H1 (cell line): ENCODE results near the gene ST6GALNAC2. TPM values are rescaled to one million over a fixed set of nuclear protein-coding genes. Genes with fewer than 3 reads are reported as not detected.
A peak's percentile ranks its signal among the peaks of the same experiment; 100 is the strongest.

ENCODE experiments used
- CTCF ChIA-PET: fragments of 300-600 bp; sonication (Branson Sonifier 250); formaldehyde crosslinking; loops from one replicate; lab custom pipeline; 2021; ENCODE audit not compliant: partially characterized antibody; lab: Charles Lee
- POLR2A ChIA-PET: fragments of 300-600 bp; sonication (Branson Sonifier 250); formaldehyde crosslinking; loops from one replicate; lab custom pipeline; 2021; ENCODE audit warnings: inconsistent platforms; ENCODE audit not compliant: partially characterized antibody; lab: Charles Lee
- DNase-seq, 2 experiments: peaks; one replicate each; pipeline versions ENCODE4 v3.0.0 to v3.0.0-alpha.2; 2010 to 2022; ENCODE audit warnings: low spot score in 2 of 2, low read depth in 1 of 2, mixed read lengths in 1 of 2
- FAIRE-seq: peaks from 2 replicates; lab custom pipeline; 2011; peaks lifted over from hg19 to GRCh38; lab: Jason Lieb, UNC
- H2AFZ ChIP-seq: 2 replicates; pipeline ENCODE4 v1.8.1; 2012; ENCODE audit warnings: low read length, inconsistent platforms
- H2AK5ac ChIP-seq: 2 replicates; pipeline ENCODE4 v1.6.1; 2013; ENCODE audit warnings: low read depth, low read length
- H2BK120ac ChIP-seq: replicated peaks from 2 replicates; pipeline ENCODE3; 2013; ENCODE audit warnings: low read depth, low read length, inconsistent platforms
- H2BK12ac ChIP-seq: 2 replicates; pipeline ENCODE4 v1.6.1; 2013; ENCODE audit warnings: low read depth, low read length
- H2BK15ac ChIP-seq: 2 replicates; pipeline ENCODE4 v1.6.1; 2013; ENCODE audit warnings: low read length
- H2BK20ac ChIP-seq: 2 replicates; pipeline ENCODE4 v1.6.1; 2013; ENCODE audit warnings: low read length
- H2BK5ac ChIP-seq: 2 replicates; pipeline ENCODE4 v1.6.1; 2013; ENCODE audit warnings: low read depth, low read length
- H3K14ac ChIP-seq: 2 replicates; pipeline ENCODE4 v1.6.1; 2013; ENCODE audit warnings: inconsistent platforms; ENCODE audit not compliant: insufficient read length
- H3K18ac ChIP-seq: 2 replicates; pipeline ENCODE4 v1.6.1; 2013; ENCODE audit warnings: low read length; ENCODE audit errors: extremely low read depth
- H3K23ac ChIP-seq: 2 replicates; pipeline ENCODE4 v1.6.1; 2013; ENCODE audit warnings: inconsistent platforms; ENCODE audit not compliant: insufficient read length
- H3K23me2 ChIP-seq: 2 replicates; pipeline ENCODE4 v1.6.1; 2013; ENCODE audit warnings: low read depth, low read length
- H3K27ac ChIP-seq: 2 replicates; pipeline ENCODE4 v1.6.1; 2011; ENCODE audit warnings: low read depth, low read length, inconsistent platforms
- H3K27me3 ChIP-seq, 4 experiments: replicated peaks in 1 of 4; 1 replicate in 1 of 4; 2 replicates in 3 of 4; pipeline versions ENCODE4 v1.6.1 to v1.8.1; 2011 to 2013; ENCODE audit warnings: low read length in 3 of 4, mild to moderate bottlenecking in 3 of 4, inconsistent platforms in 2 of 4, mixed read lengths in 2 of 4, moderate library complexity in 1 of 4; ENCODE audit not compliant: control insufficient read depth in 3 of 4, insufficient read depth in 3 of 4; ENCODE audit errors: extremely low read depth in 1 of 4
- H3K36me3 ChIP-seq, 4 experiments: 2 replicates each; pipeline versions ENCODE4 v1.6.1 to v1.8.1; 2011 to 2013; ENCODE audit warnings: mild to moderate bottlenecking in 4 of 4, low read length in 3 of 4, moderate library complexity in 2 of 4, control low read depth in 1 of 4, inconsistent platforms in 1 of 4; ENCODE audit not compliant: insufficient read depth in 4 of 4, control insufficient read depth in 2 of 4
- H3K4ac ChIP-seq: replicated peaks from 2 replicates; pipeline ENCODE3; 2013; ENCODE audit warnings: low read length, low read depth, mixed read lengths, inconsistent platforms; ENCODE audit not compliant: insufficient read length
- H3K4me1 ChIP-seq, 4 experiments: replicated peaks in 1 of 4; 1 replicate in 1 of 4; 2 replicates in 3 of 4; pipeline versions ENCODE4 v1.6.1 to v1.8.1; 2011 to 2013; ENCODE audit warnings: low read length in 3 of 4, inconsistent platforms in 2 of 4, mixed read lengths in 1 of 4; ENCODE audit not compliant: insufficient read depth in 4 of 4, control insufficient read depth in 3 of 4
- H3K4me2 ChIP-seq, 2 experiments: 2 replicates each; pipeline versions ENCODE4 v1.6.1 to v1.8.1; 2011 to 2013; ENCODE audit warnings: low read depth in 2 of 2, low read length in 2 of 2, control low read depth in 1 of 2, inconsistent platforms in 1 of 2, mild to moderate bottlenecking in 1 of 2; ENCODE audit not compliant: insufficient read depth in 1 of 2
- H3K4me3 ChIP-seq, 4 experiments: fragments of 200-600, 300-600 bp in 1 of 4; sonication (generic), shearing (Covaris generic), sonication (Bioruptor Twin) in 1 of 4; 2 replicates each; pipeline versions ENCODE4 v1.5.1 to v1.8.1; 2011 to 2016; ENCODE audit warnings: low read length in 4 of 4, low read depth in 3 of 4, control low read depth in 2 of 4, inconsistent platforms in 2 of 4, mild to moderate bottlenecking in 2 of 4, mixed read lengths in 1 of 4, moderate library complexity in 1 of 4; ENCODE audit not compliant: insufficient read depth in 2 of 4; ENCODE audit errors: extremely low read depth in 1 of 4
- H3K56ac ChIP-seq: replicated peaks from 2 replicates; pipeline ENCODE3; 2013; ENCODE audit warnings: low read depth, mild to moderate bottlenecking, mixed read lengths, low read length, inconsistent platforms; ENCODE audit not compliant: insufficient read length
- H3K79me1 ChIP-seq: 2 replicates; pipeline ENCODE4 v1.6.1; 2013; ENCODE audit warnings: low read depth, low read length, control low read depth
- H3K79me2 ChIP-seq, 2 experiments: 2 replicates each; pipeline versions ENCODE4 v1.6.1 to v1.8.1; 2012 to 2013; ENCODE audit warnings: low read length in 2 of 2, mild to moderate bottlenecking in 2 of 2, inconsistent platforms in 1 of 2; ENCODE audit not compliant: insufficient read depth in 2 of 2, control insufficient read depth in 1 of 2
- H3K9ac ChIP-seq, 4 experiments: replicated peaks in 1 of 4; 1 replicate in 1 of 4; 2 replicates in 3 of 4; pipeline versions ENCODE4 v1.6.1 to v1.8.1; 2011 to 2013; ENCODE audit warnings: low read depth in 3 of 4, low read length in 3 of 4, control low read depth in 2 of 4, mild to moderate bottlenecking in 2 of 4, moderate library complexity in 2 of 4, inconsistent platforms in 1 of 4; ENCODE audit errors: extremely low read depth in 1 of 4
- H3K9me3 ChIP-seq, 2 experiments: 2 replicates each; pipeline versions ENCODE4 v1.6.1 to v1.8.1; 2012 to 2013; ENCODE audit warnings: mild to moderate bottlenecking in 2 of 2, moderate library complexity in 2 of 2, control low read depth in 1 of 2, inconsistent platforms in 1 of 2, low read depth in 1 of 2, low read length in 1 of 2, mixed read lengths in 1 of 2; ENCODE audit not compliant: insufficient read depth in 2 of 2
- H4K20me1 ChIP-seq, 2 experiments: replicated peaks in 1 of 2; 2 replicates each; pipeline versions ENCODE3 to v1.8.1; 2011 to 2013; ENCODE audit warnings: inconsistent platforms in 2 of 2, low read length in 2 of 2, mild to moderate bottlenecking in 1 of 2; ENCODE audit not compliant: insufficient read depth in 2 of 2, control insufficient read depth in 1 of 2
- H4K5ac ChIP-seq: 2 replicates; pipeline ENCODE4 v1.6.1; 2013; ENCODE audit warnings: low read length, low read depth, mixed read lengths, inconsistent platforms; ENCODE audit not compliant: insufficient read length
- H4K8ac ChIP-seq: 2 replicates; pipeline ENCODE4 v1.8.0; 2013; ENCODE audit warnings: mild to moderate bottlenecking, moderate library complexity, low read length, inconsistent platforms; ENCODE audit not compliant: insufficient read depth; ENCODE audit errors: extremely low read depth
- H4K91ac ChIP-seq: replicated peaks from 2 replicates; pipeline ENCODE3; 2013; ENCODE audit warnings: low read length, mixed read lengths, inconsistent platforms; ENCODE audit not compliant: insufficient read length
- BACH1 ChIP-seq: IDR thresholded peaks from 2 replicates; pipeline ENCODE4 v1.6.1; 2012; ENCODE audit warnings: low read length, improper control_type of control experiment
- CEBPB ChIP-seq: IDR thresholded peaks from 2 replicates; pipeline ENCODE4 v1.6.1; 2012; ENCODE audit warnings: low read depth, low read length
- GABPA ChIP-seq: IDR thresholded peaks from 2 replicates; pipeline ENCODE4 v1.6.1; 2011; ENCODE audit warnings: mild to moderate bottlenecking, low read length, moderate library complexity, borderline replicate concordance; ENCODE audit not compliant: insufficient read depth
- GTF2F1 ChIP-seq: IDR thresholded peaks from 2 replicates; pipeline ENCODE4 v1.6.1; 2012; ENCODE audit warnings: low read depth, low read length, improper control_type of control experiment, borderline replicate concordance
- HDAC2 ChIP-seq, 2 experiments: fragments of 300-600 bp in 1 of 2; sonication (generic) in 1 of 2; IDR thresholded peaks; 2 replicates each; pipeline ENCODE4 v1.6.1; 2011 to 2012; ENCODE audit warnings: low read depth in 2 of 2, low read length in 2 of 2, mild to moderate bottlenecking in 2 of 2, moderate library complexity in 2 of 2, borderline replicate concordance in 1 of 2, inconsistent platforms in 1 of 2
- HDAC6 ChIP-seq: IDR thresholded peaks from one replicate; pipeline ENCODE4 v1.7.1; 2012; ENCODE audit warnings: low read depth, mild to moderate bottlenecking, inconsistent platforms, low read length, moderate library complexity
- KDM5A ChIP-seq: fragments of 200-600 bp; IDR thresholded peaks from 2 replicates; pipeline ENCODE4 v1.7.1; 2012; ENCODE audit warnings: mild to moderate bottlenecking, low read length, inconsistent platforms, mixed read lengths
- PHF8 ChIP-seq: fragments of 200-600 bp; sonication (generic); conservative IDR thresholded peaks from 2 replicates; pipeline ENCODE4 v1.7.1; 2012; ENCODE audit warnings: low read depth, mild to moderate bottlenecking, inconsistent platforms, low read length, moderate library complexity
- RNF2 ChIP-seq: fragments of 200-900, 300-1000 bp; sonication (generic); IDR thresholded peaks from 2 replicates; pipeline ENCODE4 v1.7.1; 2016; ENCODE audit warnings: borderline replicate concordance, low read depth, mild to moderate bottlenecking, antibody characterized with exemption, low read length; ENCODE audit not compliant: poor library complexity, severe bottlenecking; ENCODE audit errors: missing control alignments
- SP2 ChIP-seq: IDR thresholded peaks from 2 replicates; pipeline ENCODE4 v1.6.1; 2012; ENCODE audit warnings: mild to moderate bottlenecking, low read length, inconsistent platforms
- SP4 ChIP-seq: IDR thresholded peaks from 2 replicates; pipeline ENCODE4 v1.6.1; 2012; ENCODE audit warnings: low read length, inconsistent platforms
- ZNF274 ChIP-seq: IDR thresholded peaks from 2 replicates; pipeline ENCODE4 v1.7.0; 2012; ENCODE audit warnings: low read length, borderline replicate concordance; ENCODE audit errors: extremely low read depth
- WGBS, 2 experiments: shearing (Covaris generic) in 1 of 2; methylation state at CpG; one replicate each; pipeline versions ENCODE4 v1.1.6 to v1.1.7; 2013 to 2015; ENCODE audit warnings: low lambda C conversion rate in 2 of 2, mixed read lengths in 2 of 2, inconsistent platforms in 1 of 2, low coverage in 1 of 2, missing lambda C conversion rate in 1 of 2; ENCODE audit not compliant: insufficient replicate concordance in 2 of 2, insufficient coverage in 1 of 2, insufficient read length in 1 of 2; ENCODE audit errors: extremely low coverage in 1 of 2, missing lambda C conversion rate in 1 of 2; 5-methylcytosine and 5-hydroxymethylcytosine counted together
- polyA plus RNA-seq, 7 experiments: library from polyadenylated mRNA; depleted of rRNA in 3 of 7; stranded (reverse) in 5 of 7; unstranded in 2 of 7; fragments of >200 nt in 5 of 7; fragments of 200-250 nt in 2 of 7; gene quantifications; 1 replicate in 5 of 7; 2 replicates in 1 of 7; 4 replicates in 1 of 7; pipeline versions ENCODE4 v1.2.1 to v1.2.3, GENCODE V29; 2011 to 2013; ENCODE audit warnings: missing spikeins in 2 of 7, mixed read lengths in 2 of 7
- total RNA-seq: library from RNA; stranded (reverse); fragmentation: NEBNext Ultra II Directional; extraction: Animal tissue kit (Norgen Biotek cat#: 25700); gene quantifications from 2 replicates; pipeline ENCODE4 v1.2.1, GENCODE V29; 2021

Gene ST6GALNAC2
- total and polyA plus RNA-seq, 2 of the 8 experiments (the other 6 are each of a cell fraction or from before 2014, with no cell fraction given), result 0.09 TPM; not detected in 1

DNA sequence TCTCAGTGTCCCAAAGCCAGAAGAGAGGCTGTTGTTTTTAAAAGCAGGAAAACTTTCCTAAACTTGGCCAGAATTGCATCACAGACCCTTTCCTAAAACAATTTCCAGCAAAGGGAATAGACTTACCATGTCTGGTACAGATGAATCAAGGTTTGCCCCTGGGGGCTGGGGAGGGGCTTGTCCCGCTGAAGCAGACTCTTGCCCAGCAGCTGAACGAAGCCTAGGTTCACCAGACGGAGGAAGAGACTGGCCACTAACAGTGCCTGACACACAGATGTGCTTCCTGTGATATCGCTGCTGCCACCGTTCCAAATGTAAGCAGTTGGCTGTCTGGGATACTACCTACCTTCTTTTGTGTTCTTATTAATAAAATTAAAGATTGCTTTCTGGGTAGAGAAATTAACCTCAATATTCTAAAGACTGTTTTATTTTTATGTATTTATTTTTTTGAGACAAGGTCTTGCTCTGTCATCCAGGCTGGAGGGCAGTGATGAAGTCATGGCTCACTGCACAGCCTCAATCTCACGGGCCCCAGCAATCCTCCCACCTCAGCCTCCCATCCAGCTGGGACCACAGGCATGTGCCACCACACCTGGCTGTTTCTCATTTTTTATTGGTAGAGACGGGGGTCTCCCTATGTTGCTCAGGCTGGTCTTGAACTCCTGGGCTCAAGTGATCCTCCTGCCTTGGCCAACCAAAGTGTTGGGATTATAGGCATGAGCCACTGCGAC is 32.3 kb downstream of the ST6GALNAC2 start:
- H3K4me1 ChIP-seq, result peaks cover 0 to 5% (median 3%) of the 10 kb centered on the region in 4 experiments; a peak in 4 of 7 replicates
- no peak overlapping the region for H3K56ac ChIP-seq
- H3K79me1 ChIP-seq, result no peaks in the 10 kb centered on the region
- H3K14ac ChIP-seq, result no peak overlapping the region
- no peak overlapping the region for H4K5ac ChIP-seq
- FAIRE-seq (no peak), DNase-seq (no peak)
- no peak overlapping the region for H3K27ac ChIP-seq
- H2AFZ ChIP-seq, result no peak overlapping the region
- H3K23me2 ChIP-seq, result peaks cover 2% of the 10 kb centered on the region; the same call in 1 of the 2 replicates
- H3K18ac ChIP-seq, result no peak overlapping the region
- H3K4me3 ChIP-seq, result no peak overlapping the region
- no peaks in the 10 kb centered on the region; a peak in 1 of 8 replicates for H3K36me3 ChIP-seq
- H3K27me3 ChIP-seq, result no peaks in the 10 kb centered on the region
- ChIA-PET POLR2A (interaction anchor here (1.6 kb wide), 1 partner anchor 13 kb away, joined by 4 read pairs; no protein-coding TSS in a partner anchor), CTCF (interaction anchor here (0.7 to 5.2 kb wide), 10 partner anchors 7 to 145 kb away, joined by 3 to 39 read pairs (median 4); no protein-coding TSS in a partner anchor)
- no peak overlapping the region for H3K4me2 ChIP-seq
- no peaks in the 10 kb centered on the region for H3K9me3 ChIP-seq
- H2AK5ac ChIP-seq, result no peak overlapping the region
- H3K4ac ChIP-seq, result no peak overlapping the region
- 93% methylated on average over 8 of the region's 8 CpGs; no CpG with 5 or more reads in 1 of the 2 experiments for WGBS, 2 experiments
- no peak overlapping the region for H2BK12ac ChIP-seq
- H2BK120ac ChIP-seq, result no peak overlapping the region
- H3K9ac ChIP-seq, result no peak overlapping the region
- no peak overlapping the region for H2BK5ac ChIP-seq
- peaks cover 7 to 8% of the 10 kb centered on the region in 2 experiments for H3K79me2 ChIP-seq
- H4K8ac ChIP-seq, result no peak overlapping the region
- H3K23ac ChIP-seq, result no peak overlapping the region
- no peak overlapping the region for H2BK15ac ChIP-seq
- no peak overlapping the region for H2BK20ac ChIP-seq
- peak overlapping the region; percentile 59 for H4K91ac ChIP-seq
- no peaks in the 10 kb centered on the region for H4K20me1 ChIP-seq
- TF ChIP-seq GTF2F1, result no peak
- no peak for TF ChIP-seq HDAC6
- TF ChIP-seq CEBPB, result no peak
- no peak for TF ChIP-seq KDM5A
- no peak for TF ChIP-seq HDAC2 (IDR thresholded peaks at IDR 0.05; ENCODE audit: borderline replicate concordance in 1 of 2, low read depth in 2 of 2, low read length in 2 of 2)
- no peak for TF ChIP-seq SP2
- no peak for TF ChIP-seq GABPA
- TF ChIP-seq SP4, result no peak
- TF ChIP-seq ZNF274, result no peak
- no peak for TF ChIP-seq BACH1
- TF ChIP-seq RNF2, result no peak
- no peak for TF ChIP-seq PHF8
